HG03139 (cell line): ENCODE measurements around the gene C8A.

Experiments used
- ATAC-seq: cut with Tn5 transposase; IDR thresholded peaks from one replicate; pipeline ENCODE4 v1.9.1; 2021; ENCODE audit not compliant: unreplicated experiment

Gene C8A

GRCh38 chr1:56854521-56855099, at the start of gene C8A:
Gene C8A, plus strand, starts transcription at chr1:56854797. Its CDS starts 105 bp downstream, at chr1:56854902.
- no peak for ATAC-seq

GRCh38 chr1:56806804-56807203, 47.8 kb upstream of the C8A start:
- no peak for ATAC-seq

- ATAC-seq = no peak
Observed at GRCh38 chr1:56808410-56808809, 46.2 kb upstream of the C8A start.

- ATAC-seq = no peak
Observed at GRCh38 chr1:56811331-56811730, 43.3 kb upstream of the C8A start.

- no peak for ATAC-seq
Observed at GRCh38 chr1:56814205-56814604, 40.4 kb upstream of the C8A start.

- no peak for ATAC-seq
Observed at GRCh38 chr1:56816264-56816663, 38.3 kb upstream of the C8A start.

GRCh38 chr1:56816909-56817308, 37.7 kb upstream of the C8A start:
- ATAC-seq = peak; percentile 53

- no peak for ATAC-seq
Observed at GRCh38 chr1:56817716-56818463, 36.7 kb upstream of the C8A start.

GRCh38 chr1:56819387-56819899, 35.2 kb upstream of the C8A start, which contains the start of gene FYB2:
Gene FYB2, minus strand, starts transcription at chr1:56819404. Its CDS starts 114 bp downstream, at chr1:56819290.
- ATAC-seq = no peak

- ATAC-seq = peak; percentile 77
Observed at GRCh38 chr1:56820755-56821461, 33.7 kb upstream of the C8A start.

GRCh38 chr1:56821462-56821797, 33.2 kb upstream of the C8A start:
- no peak for ATAC-seq

GRCh38 chr1:56824271-56824670, 30.3 kb upstream of the C8A start:
- ATAC-seq = no peak

GRCh38 chr1:56824938-56825337, 29.7 kb upstream of the C8A start:
- ATAC-seq = no peak

- no peak for ATAC-seq
Observed at GRCh38 chr1:56825436-56825835, 29.2 kb upstream of the C8A start.

- no peak for ATAC-seq
Observed at GRCh38 chr1:56827711-56828110, 26.9 kb upstream of the C8A start.

GRCh38 chr1:56830052-56830451, 24.5 kb upstream of the C8A start:
- ATAC-seq = no peak

- ATAC-seq = peak; percentile 76
Observed at GRCh38 chr1:56831871-56832693, 22.5 kb upstream of the C8A start.

- ATAC-seq = no peak
Observed at GRCh38 chr1:56833088-56833487, 21.5 kb upstream of the C8A start.

GRCh38 chr1:56834137-56834900, 20.3 kb upstream of the C8A start:
- no peak for ATAC-seq

- no peak for ATAC-seq
Observed at GRCh38 chr1:56835657-56836056, 18.9 kb upstream of the C8A start.
